ENCODE data around the gene RNU6-9.
"Not testable (repeated sequence)": the region's sequence is repeated elsewhere in the genome, so short reads cannot be mapped to it uniquely, and the experiment has no call there.

The RNU6-9 gene

DNA sequence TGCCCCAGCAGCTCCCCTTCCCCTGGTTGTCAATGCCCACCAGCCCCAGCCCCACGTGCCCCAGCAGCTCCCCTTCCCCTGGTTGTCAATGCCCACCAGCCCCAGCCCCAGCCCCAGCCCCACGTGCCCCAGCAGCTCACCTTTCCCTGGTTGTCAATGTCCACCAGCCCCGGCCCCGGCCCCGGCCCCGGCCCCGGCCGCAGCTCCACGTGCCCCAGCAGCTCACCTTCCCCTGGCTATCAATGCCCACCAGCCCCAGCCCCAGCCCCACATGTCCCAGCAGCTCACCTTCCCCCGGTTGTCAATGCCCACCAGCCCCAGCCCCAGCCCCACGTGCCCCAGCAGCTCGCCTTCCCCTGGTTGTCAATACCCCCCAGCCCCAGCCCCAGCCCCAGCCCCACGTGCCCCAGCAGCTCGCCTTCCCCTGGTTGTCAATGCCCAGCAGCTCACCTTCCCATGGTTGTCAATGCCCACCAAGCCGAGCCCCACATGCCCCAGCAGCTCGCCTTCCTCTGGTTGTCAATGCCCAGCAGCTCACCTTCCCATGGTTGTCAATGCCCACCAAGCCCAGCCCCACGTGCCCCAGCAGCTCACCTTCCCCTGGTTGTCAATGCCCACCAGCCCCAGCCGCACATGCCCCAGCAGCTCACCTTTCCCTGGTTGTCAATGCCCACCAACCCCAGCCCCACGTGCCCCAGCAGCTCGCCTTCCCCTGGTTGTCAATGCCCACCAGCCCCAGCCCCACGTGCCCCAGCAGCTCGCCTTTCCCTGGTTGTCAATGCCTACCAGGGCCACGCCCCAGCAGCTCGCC, 14.3 kb upstream of the RNU6-9 start:
- not testable (repeated sequence) for DNase-seq (ENCODE audit: low read depth in 2 of 2)

- DNase-seq (ENCODE audit: low read depth in 2 of 2): no peak
Measured at GRCh38 chr19:879711-880438, 13.4 kb upstream of the RNU6-9 start.

DNA sequence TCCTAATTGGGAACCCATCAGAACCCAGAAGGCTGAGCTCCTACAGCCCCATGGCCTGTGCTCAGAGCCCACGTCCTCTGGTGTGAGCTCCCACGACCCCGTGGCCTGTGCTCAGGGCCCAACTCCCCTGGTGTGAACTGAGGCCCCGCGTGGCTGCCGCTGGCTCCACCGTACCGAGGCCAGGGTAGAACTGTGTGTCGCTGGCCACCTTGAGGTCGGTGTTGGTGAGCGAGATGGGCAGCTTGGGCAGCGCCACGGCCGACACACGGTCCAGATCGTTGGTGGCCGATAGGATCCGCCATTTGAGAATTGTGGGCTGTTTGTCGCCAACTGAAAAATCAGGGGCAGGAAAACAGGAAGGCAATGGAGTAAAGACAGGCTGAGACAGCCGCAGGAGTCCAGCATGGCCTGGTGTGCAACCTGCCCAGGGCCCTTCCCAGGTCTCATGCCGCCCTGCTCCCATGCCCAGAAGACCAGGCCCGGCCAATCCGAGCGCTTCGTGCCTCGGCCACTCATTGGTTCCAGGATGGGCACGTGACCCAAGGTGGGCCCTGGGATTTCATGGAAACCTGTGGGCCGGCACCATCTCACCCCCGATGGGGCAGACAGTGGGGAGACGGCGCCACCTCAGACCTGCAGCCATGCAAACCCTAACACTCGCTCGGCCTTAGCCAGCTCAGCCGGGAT, 11.8 kb upstream of the RNU6-9 start:
- no peak for DNase-seq (ENCODE audit: low read depth in 2 of 2)

DNA sequence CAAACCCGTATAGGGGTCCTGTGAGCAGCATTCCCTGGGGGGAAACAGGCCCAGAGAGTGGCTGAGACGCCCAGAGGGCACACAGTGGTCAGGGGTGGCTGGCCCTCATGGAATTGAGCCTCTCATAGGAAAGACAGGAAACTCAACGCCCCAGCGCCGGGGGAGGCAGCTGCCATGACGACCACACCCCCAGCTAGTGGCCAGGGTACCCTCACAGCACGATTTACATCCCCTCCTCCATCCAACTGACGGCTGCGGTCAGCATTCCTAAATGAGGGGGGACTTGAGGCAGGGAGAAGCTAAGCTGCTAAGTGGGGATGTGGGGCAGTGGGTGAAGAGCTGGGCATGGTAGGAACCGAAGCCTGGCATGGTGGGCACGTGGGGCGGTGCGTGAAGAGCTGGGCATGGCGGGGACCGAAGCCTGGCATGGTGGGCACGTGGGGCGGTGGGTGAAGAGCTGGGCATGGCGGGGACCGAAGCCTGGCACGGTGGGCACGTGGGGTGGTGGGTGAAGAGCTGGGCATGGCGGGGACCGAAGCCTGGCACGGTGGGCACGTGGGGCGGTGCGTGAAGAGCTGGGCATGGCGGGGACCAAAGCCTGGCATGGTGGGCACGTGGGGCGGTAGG, 10.3 kb upstream of the RNU6-9 start:
- no peak for DNase-seq (ENCODE audit: low read depth in 2 of 2)

DNA sequence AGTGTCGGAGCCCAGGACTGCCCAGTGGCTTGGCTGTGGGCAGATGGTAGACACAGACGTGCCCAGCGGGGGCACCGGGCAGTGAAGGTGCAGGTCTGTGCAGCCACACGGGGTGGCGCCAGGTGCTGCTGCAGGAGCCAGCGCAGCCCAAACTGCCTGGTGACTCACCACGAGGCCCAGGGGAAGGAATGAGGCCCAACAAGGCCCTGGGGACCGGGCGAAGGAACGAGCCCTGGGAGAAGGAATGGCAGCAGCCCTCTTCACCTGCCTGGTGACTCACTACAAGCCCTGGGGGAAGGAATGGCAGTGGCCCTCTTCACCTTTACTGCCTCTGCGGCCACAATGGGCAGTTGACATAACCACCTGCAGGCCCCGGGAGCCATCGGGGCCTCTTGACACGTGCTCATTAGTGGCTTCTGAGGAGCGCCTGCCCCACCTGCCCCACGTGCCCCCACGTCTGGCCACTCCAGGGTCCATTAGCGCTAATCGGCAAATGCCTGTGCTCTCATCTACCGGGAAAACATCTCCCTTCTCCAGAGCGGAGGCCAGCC, 9.5 kb upstream of the RNU6-9 start:
- no peak for DNase-seq (ENCODE audit: low read depth in 2 of 2)

- no peak for DNase-seq (ENCODE audit: low read depth in 2 of 2)
Measured at GRCh38 chr19:884420-885211, 8.7 kb upstream of the RNU6-9 start.

DNA sequence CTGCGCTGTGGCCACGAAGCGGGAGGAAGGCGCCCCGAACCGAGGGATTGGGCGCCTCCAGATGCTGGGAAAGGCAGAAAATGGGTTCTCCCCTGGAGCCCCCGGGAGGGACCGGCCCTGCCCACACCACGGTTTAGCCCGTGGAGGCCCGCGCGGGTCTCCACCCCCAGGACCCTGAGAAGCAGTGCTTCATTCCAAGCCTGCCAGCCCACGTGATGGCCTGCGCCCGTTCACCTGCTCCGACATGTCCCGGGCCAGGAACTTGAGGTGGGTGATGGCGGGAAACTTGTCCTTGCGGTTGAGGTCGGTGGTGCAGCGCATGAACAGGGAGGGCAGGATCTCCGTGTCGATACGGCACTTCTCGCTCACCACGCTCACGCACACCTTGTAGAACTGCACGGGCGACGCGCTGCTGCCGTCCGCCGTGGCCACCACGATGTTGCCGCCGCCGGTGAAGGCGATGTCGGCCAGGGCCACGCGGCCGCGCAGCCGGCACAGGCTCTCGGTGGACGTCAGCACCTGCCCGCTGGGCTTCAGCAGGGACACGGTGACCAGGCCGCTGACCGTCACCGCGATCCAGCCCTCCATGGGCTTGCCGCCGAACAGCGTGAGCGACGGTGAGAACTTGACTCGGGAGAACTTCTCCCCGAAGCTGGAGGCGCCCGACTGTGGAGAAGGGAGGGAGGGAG, 7.6 kb upstream of the RNU6-9 start:
- DNase-seq (ENCODE audit: low read depth in 2 of 2): no peak

GRCh38 chr19:887072-887471, 6.2 kb upstream of the RNU6-9 start:
- no peak for DNase-seq (ENCODE audit: low read depth in 2 of 2)

DNA sequence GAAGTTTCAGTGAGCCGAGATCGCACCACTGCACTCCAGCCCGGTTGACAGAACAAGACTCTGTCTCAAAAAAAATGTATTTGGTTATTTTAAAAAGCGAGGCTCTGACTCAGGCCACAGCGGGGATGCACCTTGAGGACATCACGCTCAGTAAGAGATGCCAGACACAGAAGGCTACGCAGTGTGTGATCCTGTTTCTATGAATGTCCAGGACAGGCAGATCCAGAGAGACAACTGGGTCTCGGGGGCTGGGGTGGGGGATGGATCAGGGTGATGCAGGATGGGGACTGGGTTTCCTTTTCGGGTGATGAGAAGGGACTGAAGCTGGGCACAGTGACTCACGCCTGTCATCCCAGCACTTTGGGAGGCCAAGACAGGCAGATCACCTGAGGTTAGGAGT, 5.7 kb upstream of the RNU6-9 start:
- DNase-seq (ENCODE audit: low read depth in 2 of 2): no peak

DNA sequence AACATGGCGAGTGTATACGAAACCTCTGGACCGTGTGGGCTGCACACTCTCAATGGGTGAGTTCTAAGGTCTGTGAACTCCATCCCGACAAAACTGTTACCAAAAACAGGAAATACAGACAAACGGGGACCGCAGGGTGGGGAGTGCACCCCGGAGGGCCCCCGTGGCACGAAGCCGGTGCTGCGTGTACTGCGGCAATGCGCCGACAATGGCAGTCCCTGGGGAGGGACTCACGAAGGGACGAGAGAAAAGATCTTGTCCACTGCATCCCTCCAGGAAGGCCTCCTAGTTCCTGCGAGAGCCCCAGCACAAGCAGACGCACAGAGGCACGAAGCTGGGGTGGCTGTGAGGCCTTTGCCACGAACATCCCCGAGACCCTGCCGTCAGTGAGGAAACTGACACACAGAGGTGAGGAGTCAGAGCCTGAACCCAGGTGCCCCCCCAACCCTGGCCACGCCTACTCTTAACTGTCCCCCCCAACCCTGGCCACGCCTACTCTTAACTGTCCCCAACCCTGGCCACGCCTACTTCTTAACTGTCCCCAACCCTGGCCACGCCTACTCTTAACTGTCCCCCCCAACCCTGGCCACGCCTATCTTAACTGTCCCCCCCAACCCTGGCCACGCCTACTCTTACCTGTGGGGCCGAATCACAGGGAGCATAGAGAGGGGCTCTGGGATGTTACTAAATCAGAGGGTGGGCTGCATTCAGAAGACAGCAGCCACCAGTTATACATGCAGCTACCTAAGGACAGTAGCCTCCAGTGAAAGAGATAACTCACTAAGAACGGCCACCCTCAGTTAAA, 4.5 kb upstream of the RNU6-9 start:
- peak in 1 of 2 donors; percentile 46 for DNase-seq (ENCODE audit: low read depth in 2 of 2)

GRCh38 chr19:889662-890295, 3.5 kb upstream of the RNU6-9 start:
- no peak for DNase-seq (ENCODE audit: low read depth in 2 of 2)

- DNase-seq (ENCODE audit: low read depth in 2 of 2): no peak
Measured at GRCh38 chr19:890831-891230, 2.5 kb upstream of the RNU6-9 start.

GRCh38 chr19:891421-892200, 1.7 kb upstream of the RNU6-9 start:
- DNase-seq (ENCODE audit: low read depth in 2 of 2): not testable (repeated sequence)

- no peak for DNase-seq (ENCODE audit: low read depth in 2 of 2)
Measured at GRCh38 chr19:892243-892893, 916 bp upstream of the RNU6-9 start.

- no peak for DNase-seq (ENCODE audit: low read depth in 2 of 2)
Measured at GRCh38 chr19:896434-896833, 3.1 kb downstream of the RNU6-9 start.

DNA sequence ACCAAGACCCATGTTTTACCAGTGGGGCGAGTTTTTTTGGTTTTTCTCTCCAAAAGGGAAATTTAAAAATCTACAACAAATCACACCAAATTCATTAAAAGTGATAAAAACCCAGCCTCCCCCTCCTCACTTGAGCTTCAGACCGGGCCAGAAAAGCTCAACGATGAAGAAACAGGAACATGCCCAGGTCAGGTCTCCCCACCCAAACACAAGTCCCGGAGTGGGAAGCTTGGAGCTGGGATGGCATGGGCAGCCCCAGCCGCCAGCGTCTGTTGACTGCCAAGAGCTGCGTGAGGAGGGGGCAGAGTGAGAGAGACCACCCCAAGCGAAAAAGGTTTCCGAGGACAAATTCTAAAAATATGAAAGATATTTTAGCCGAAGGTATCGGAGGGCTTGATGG, 3.7 kb downstream of the RNU6-9 start:
- no peak for DNase-seq (ENCODE audit: low read depth in 2 of 2)

- no peak for DNase-seq (ENCODE audit: low read depth in 2 of 2)
Measured at GRCh38 chr19:897442-898039, 4.3 kb downstream of the RNU6-9 start.
